ENCODE measurements around the gene ACKR3. TPM values are rescaled to one million over a fixed set of nuclear protein-coding genes. Genes with fewer than 3 reads are reported as not detected.
A peak's percentile ranks its signal among the peaks of the same experiment; 100 is the strongest.

Gene ACKR3
- total RNA-seq, 4 donors from 2014 or later: 32.4 to 88.7 (median 55.0) TPM

DNA sequence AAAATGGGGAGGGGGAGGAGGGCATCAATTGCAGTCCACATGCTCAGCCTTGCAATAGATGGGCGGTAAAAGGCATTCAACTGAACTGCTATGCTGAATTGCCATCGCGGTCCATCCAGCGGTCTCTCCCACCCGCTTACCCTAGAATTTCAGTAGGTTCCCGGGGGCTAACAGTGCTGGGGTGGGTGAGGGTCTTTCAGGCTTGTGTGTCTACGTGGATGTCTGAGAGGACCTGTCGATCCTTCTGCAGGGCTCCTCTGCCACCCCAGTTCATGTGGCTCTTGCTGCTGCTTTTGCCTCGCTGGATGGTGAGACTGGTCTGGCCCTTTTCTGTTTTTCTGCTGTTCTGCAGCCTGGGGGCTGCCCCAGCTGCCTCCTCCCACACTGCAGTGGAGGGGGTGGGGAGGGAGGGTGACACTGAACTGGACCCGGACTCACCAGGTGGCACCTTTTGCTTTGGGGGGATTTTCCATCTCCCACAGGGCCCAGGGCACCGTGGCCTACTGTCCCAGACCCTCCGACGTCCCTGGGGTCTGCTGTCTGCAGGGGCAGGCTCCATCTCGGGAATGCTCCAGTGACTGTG lies 14.1 kb downstream of the ACKR3 start:
- Histone ChIP-seq H3K9me3 (peaks cover 0 to 4% (median 0%) of the 10 kb centered on the region in 4 donors), H3K27ac (no peak overlapping the region), H3K36me3 (peaks cover 0 to 46% (median 0%) of the 10 kb centered on the region in 3 donors), H3K27me3 (no peaks in the 10 kb centered on the region), H3K4me3 (no peak overlapping the region), H3K4me1 (peaks cover 0 to 23% (median 0%) of the 10 kb centered on the region in 4 donors)
- 89 to 90% methylated on average over 14 of the region's 14 CpGs for WGBS, 2 donors
- no peak for DNase-seq (ENCODE audit: low spot score in 2 of 2)
- TF ChIP-seq POLR2A (IDR thresholded peaks at IDR 0.05): no peak
- TF ChIP-seq, protein P1, sequence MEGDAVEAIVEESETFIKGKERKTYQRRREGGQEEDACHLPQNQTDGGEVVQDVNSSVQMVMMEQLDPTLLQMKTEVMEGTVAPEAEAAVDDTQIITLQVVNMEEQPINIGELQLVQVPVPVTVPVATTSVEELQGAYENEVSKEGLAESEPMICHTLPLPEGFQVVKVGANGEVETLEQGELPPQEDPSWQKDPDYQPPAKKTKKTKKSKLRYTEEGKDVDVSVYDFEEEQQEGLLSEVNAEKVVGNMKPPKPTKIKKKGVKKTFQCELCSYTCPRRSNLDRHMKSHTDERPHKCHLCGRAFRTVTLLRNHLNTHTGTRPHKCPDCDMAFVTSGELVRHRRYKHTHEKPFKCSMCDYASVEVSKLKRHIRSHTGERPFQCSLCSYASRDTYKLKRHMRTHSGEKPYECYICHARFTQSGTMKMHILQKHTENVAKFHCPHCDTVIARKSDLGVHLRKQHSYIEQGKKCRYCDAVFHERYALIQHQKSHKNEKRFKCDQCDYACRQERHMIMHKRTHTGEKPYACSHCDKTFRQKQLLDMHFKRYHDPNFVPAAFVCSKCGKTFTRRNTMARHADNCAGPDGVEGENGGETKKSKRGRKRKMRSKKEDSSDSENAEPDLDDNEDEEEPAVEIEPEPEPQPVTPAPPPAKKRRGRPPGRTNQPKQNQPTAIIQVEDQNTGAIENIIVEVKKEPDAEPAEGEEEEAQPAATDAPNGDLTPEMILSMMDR (IDR thresholded peaks at IDR 0.05): no peak
- no peak for TF ChIP-seq EP300 (IDR thresholded peaks at IDR 0.05)

DNA sequence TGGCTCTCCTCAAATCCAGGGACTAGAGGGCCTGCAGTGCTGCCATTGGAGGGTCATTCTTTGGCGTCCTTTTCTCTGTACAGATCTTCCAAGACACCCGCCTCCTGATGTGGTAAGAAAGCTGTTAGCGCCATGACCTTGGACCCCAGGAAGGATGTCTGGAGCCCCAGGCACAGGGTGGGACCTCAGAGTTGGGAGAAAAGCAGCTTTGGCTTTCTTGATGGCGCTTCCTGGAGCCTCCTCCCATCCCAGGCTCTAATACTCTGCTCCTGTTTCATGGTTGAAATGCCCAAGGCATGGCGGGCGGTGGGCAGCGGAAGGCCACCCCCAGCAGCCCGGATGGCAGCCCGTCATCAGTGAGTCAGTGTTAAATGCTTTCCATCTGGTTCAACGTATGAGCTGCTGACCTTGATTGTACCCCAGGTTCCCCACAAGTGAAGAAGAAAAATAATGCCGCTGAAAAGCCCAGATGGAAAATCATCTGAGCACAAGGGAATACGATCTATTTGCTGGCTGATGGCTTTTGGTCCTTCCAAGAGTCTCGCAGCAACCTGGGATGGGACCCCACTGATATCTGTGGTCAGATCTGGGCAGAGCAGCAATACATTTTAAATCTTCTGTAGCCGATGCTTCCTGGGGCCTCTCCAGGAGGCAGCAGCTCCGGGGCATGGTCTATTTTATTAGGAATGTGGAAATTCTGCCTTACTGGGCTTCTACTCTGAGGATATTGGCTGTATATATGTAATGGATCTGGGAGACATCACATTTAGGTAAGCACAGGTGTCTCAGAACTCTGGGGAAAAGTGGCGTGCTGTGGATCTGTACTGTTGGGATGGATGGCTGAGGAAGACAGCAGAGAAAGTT lies 15.1 kb downstream of the ACKR3 start:
- Histone ChIP-seq H3K4me1 (peaks cover 0 to 13% (median 0%) of the 10 kb centered on the region in 4 donors), H3K9me3 (peaks cover 0 to 4% (median 0%) of the 10 kb centered on the region in 4 donors), H3K27me3 (no peaks in the 10 kb centered on the region), H3K36me3 (peaks cover 0 to 46% (median 0%) of the 10 kb centered on the region in 3 donors), H3K4me3 (no peak overlapping the region), H3K27ac (peak overlapping the region in 1 of 4 donors; percentile 14)
- TF ChIP-seq EP300 (IDR thresholded peaks at IDR 0.05): no peak
- TF ChIP-seq, protein P1 (IDR thresholded peaks at IDR 0.05): no peak
- TF ChIP-seq POLR2A (IDR thresholded peaks at IDR 0.05): no peak
- WGBS, 2 donors: 80 to 85% methylated on average over 16 of the region's 16 CpGs
- no peak for DNase-seq (ENCODE audit: low spot score in 2 of 2)

DNA sequence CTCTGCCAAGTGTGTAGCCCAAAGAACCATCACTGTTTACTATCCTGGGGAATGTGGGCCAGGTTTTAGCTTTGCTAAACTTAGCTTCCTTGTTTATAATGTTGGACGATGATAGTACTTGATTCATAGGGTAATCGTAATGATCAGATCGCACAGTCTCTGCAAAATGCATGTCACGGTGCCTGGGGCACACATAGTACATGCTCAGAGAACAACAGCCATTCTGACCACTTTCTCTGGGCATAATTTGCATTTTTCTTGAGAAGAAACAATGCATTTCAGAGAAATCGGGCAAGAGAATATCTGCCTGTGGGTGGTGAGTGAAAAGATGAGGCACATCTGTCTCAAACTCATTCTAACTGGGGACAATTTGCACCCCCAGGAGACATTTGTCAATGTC lies 16.3 kb downstream of the ACKR3 start:
- H3K9me3 ChIP-seq: peaks cover 0 to 4% (median 0%) of the 10 kb centered on the region in 4 donors
- H3K36me3 ChIP-seq: peaks cover 0 to 34% (median 0%) of the 10 kb centered on the region in 3 donors
- WGBS, 2 donors: 79 to 92% methylated on average over 5 of the region's 5 CpGs
- H3K27me3 ChIP-seq: no peaks in the 10 kb centered on the region
- DNase-seq (ENCODE audit: low spot score in 2 of 2): no peak
- no peak overlapping the region for H3K4me3 ChIP-seq
- H3K4me1 ChIP-seq: peaks cover 0 to 7% (median 0%) of the 10 kb centered on the region in 4 donors
- no peak overlapping the region for H3K27ac ChIP-seq
- TF ChIP-seq EP300 (IDR thresholded peaks at IDR 0.05) (no peak), POLR2A (IDR thresholded peaks at IDR 0.05) (no peak)
- TF ChIP-seq, protein P1 (IDR thresholded peaks at IDR 0.05): no peak

DNA sequence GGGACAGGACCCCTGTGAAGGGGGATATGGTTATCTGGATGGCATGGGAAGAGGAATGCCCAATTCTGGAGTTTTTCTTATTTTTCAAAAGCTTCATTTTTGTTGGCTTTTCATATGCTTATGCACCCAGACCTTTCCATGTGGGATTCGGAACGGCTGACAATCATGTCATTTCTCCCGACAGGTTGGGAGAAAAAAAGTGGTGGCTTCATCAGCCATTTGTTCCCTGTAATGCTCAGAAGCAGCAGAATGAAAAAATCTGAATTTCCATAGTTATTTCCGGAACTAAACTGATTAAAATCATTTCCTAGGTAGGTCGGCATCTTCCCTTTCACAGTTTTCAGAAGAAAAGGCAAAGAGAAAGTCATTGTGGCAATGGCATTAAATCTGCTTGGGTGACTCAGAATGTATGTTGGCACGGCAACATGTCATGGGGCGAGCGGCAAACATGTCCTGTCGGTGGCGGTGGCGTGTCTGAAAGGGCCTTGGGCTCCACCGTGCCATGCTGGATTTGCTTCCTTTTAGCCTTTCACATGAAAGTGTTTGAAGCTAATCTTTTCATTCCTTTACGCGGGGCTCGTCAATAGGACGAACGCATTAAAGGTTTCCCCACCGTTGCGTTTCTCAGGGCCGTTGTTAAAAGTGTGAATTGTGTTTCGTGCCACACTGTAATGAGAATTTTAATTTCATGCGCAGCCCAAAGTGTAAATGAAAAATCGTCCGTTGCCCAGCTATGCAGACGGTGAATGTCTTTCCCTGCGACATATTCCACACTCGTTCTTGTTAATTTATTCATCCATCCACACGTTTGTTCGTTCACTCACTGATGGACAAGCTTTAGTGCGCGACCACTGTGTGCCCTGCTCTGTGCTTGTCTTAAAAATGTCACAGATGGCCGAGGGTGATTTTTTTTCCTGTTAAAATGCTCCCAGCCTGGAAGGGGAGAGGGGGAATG lies 18.5 kb downstream of the ACKR3 start:
- WGBS, 2 donors: 92 to 94% methylated on average over 32 of the region's 32 CpGs
- peaks cover 0 to 4% (median 0%) of the 10 kb centered on the region in 4 donors for H3K9me3 ChIP-seq
- no peak overlapping the region for H3K4me3 ChIP-seq
- no peak for DNase-seq (ENCODE audit: low spot score in 2 of 2)
- peaks cover 0 to 12% (median 0%) of the 10 kb centered on the region in 3 donors for H3K36me3 ChIP-seq
- H3K27me3 ChIP-seq: no peaks in the 10 kb centered on the region
- H3K4me1 ChIP-seq: no peaks in the 10 kb centered on the region
- H3K27ac ChIP-seq: no peak overlapping the region
- TF ChIP-seq, protein P1 (IDR thresholded peaks at IDR 0.05): no peak
- TF ChIP-seq EP300 (IDR thresholded peaks at IDR 0.05) (no peak), POLR2A (IDR thresholded peaks at IDR 0.05) (no peak)

All from tibial nerve (tissue), 4 donors.